ENCODE measurements around the gene DAPK1. TPM values are rescaled to one million over a fixed set of nuclear protein-coding genes. Genes with fewer than 3 reads are reported as not detected.

DAPK1 gene
- total RNA-seq, 2 experiments from 2014 or later, result 0.29 to 0.47 TPM

DNA sequence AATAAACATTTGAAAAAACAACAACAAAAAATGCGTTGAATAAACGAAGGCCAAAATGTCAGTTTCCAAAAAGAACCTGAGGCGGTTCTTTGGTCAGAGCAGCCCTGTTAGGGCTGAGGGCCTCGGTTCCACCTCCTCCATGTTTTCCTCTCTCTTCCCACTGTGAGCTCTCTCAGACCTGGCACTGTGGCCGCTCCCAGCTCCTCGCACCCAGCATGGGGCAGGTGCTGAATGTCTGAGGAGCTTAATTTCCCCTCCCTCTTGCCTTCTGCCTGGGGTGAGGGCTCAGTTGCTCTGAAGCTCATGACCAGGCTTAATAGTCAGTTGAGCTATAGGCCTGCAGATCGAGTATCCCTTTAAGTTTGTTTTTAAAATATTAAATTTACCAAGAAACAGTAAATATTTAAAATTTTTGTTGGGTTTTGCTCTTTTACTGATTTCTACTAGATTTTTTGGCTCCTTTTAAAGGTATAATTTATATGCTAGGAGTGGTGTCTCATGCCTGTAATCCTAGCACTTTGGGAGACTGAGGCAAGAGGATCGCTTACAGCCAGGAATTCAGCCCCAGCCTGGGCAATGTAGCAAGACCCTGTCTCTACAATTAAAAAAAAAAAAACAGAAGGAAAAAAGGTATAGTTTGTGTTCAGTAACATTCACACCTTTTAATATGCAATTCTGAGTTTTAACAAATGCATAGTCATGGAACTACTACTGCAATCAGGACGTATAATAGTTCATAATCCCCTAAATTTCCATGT lies 28.1 kb downstream of the DAPK1 start:
- POLR2A ChIA-PET, result no interaction called here
- ATAC-seq (no peak), DNase-seq (no peak)
- H3K4me3 Mint-ChIP-seq, result no peak overlapping the region
- no peaks in the 10 kb centered on the region for H3K9me3 Mint-ChIP-seq (ENCODE audit: insufficient read depth)
- H3K27ac Mint-ChIP-seq, result no peak overlapping the region
- no peaks in the 10 kb centered on the region for H3K27me3 Mint-ChIP-seq (ENCODE audit: low read depth)
- CTCF ChIA-PET, result no interaction called here
- no peaks in the 10 kb centered on the region for H3K36me3 Mint-ChIP-seq (ENCODE audit: low read depth)
- no peaks in the 10 kb centered on the region for H3K4me1 Mint-ChIP-seq (ENCODE audit: low read depth)

DNA sequence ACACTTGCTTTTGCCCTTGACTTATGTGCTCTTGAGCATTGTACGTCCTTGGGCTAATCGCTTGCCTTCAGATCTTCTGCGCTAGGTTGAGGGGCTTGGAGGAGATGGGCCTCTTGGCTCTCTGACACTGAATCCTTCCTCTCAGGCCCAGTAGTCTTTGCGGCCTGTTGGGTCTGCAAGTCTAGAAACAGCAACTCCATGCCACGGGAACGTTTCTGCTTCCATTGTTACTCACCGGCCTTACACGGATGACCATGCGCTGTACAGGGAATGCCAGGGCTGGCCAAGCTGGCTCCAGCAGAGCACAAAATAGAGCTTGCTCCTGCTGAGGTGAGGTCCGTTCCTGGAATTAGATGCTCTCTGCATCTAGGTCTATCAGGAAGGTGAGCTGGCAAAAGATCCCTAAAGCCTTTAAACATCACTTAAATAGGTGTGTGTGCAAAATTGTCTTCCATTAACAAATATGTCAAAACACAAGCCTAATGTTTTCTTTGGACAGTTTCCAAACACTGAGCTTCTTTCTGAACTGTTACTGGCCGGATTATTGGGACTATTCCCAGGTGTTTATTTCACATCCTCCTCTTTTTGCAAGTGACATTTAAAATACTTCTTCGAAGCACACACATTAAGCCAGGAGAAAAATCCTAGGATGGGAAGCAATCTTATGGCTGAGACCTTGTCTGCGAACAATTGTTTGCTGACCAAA lies 29.7 kb downstream of the DAPK1 start:
- no peaks in the 10 kb centered on the region for H3K4me1 Mint-ChIP-seq (ENCODE audit: low read depth)
- ChIA-PET CTCF (no interaction called here), POLR2A (no interaction called here)
- no peak overlapping the region for H3K27ac Mint-ChIP-seq
- DNase-seq, result no peak
- H3K4me3 Mint-ChIP-seq, result no peak overlapping the region
- H3K36me3 Mint-ChIP-seq (ENCODE audit: low read depth), result no peaks in the 10 kb centered on the region
- ATAC-seq, result no peak
- H3K9me3 Mint-ChIP-seq (ENCODE audit: insufficient read depth), result no peaks in the 10 kb centered on the region
- H3K27me3 Mint-ChIP-seq (ENCODE audit: low read depth), result no peaks in the 10 kb centered on the region

DNA sequence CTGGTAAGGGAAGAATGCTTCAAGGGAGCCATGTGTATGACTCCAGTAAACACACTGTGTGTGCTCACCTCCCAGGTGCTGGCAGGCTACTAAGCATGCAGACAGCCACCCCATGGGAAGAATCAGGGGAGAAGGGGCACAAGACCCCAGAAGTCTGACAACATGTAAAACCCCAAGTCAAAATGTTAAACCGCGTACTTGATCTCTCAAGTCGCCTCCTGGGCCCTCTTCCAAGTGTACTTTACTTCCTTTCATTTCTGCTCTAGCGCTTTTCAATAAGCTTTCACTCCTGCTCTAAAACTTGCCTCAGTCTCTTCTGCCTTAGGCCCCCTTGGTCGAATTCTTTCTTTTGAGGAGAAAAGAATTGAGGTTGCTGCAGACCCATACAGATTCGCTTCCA lies 31.3 kb downstream of the DAPK1 start:
- ChIA-PET CTCF (no interaction called here), POLR2A (no interaction called here)
- Mint-ChIP-seq H3K4me1 (ENCODE audit: low read depth) (no peaks in the 10 kb centered on the region), H3K27ac (no peak overlapping the region), H3K27me3 (ENCODE audit: low read depth) (no peaks in the 10 kb centered on the region), H3K9me3 (ENCODE audit: insufficient read depth) (no peaks in the 10 kb centered on the region), H3K36me3 (ENCODE audit: low read depth) (no peaks in the 10 kb centered on the region), H3K4me3 (no peak overlapping the region)
- no peak for ATAC-seq
- DNase-seq, result no peak

DNA sequence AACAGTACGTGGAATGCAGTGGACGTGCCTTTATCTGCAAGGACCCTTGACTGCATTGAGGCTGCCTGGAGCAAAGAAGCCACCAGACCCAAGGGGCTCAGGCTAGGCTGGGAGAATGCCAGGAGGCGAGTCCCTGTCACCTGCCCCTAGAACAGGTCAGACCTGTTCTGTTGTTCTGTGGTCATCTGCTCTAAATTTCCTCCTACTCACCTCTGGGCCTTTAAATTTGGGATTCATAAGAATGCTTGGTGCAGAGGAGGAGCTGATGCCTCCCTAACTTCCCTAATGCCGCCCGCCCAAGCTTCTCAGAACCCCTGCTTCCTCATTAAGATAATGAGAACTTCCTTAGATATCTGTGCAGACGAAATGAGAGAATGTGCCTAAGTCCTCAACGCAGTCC lies 32.0 kb downstream of the DAPK1 start:
- ATAC-seq, result no peak
- H3K36me3 Mint-ChIP-seq (ENCODE audit: low read depth), result no peaks in the 10 kb centered on the region
- no peak overlapping the region for H3K27ac Mint-ChIP-seq
- ChIA-PET POLR2A (no interaction called here), CTCF (interaction anchor here (0.7 kb wide), 1 partner anchor 587 kb away, joined by 3 read pairs; no protein-coding TSS in a partner anchor)
- H3K27me3 Mint-ChIP-seq (ENCODE audit: low read depth), result no peaks in the 10 kb centered on the region
- no peak for DNase-seq
- no peak overlapping the region for H3K4me3 Mint-ChIP-seq
- no peaks in the 10 kb centered on the region for H3K9me3 Mint-ChIP-seq (ENCODE audit: insufficient read depth)
- H3K4me1 Mint-ChIP-seq (ENCODE audit: low read depth), result no peaks in the 10 kb centered on the region

DNA sequence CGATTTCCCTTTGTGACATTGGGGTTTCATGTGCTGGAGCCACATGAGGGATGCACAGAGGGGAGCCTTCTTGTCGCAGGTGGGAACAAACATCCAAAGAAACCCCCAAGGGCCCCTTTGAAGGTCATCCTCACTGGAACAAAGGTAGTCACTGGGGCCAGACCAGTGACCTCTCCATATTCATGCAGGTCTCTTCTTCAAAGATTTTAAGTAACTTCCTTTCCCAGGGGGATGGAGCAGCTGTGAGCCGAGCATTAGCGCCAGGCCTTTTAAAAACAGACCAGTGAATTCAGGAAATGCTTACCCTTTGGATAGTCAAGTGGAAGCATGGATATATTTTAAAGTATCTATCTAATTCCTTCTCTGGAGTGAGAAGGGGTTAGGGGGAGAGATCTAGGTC lies 33.0 kb downstream of the DAPK1 start:
- no peak overlapping the region for H3K4me3 Mint-ChIP-seq
- no peak overlapping the region for H3K27ac Mint-ChIP-seq
- ATAC-seq, result no peak
- H3K4me1 Mint-ChIP-seq (ENCODE audit: low read depth), result no peaks in the 10 kb centered on the region
- no peaks in the 10 kb centered on the region for H3K9me3 Mint-ChIP-seq (ENCODE audit: insufficient read depth)
- no peaks in the 10 kb centered on the region for H3K36me3 Mint-ChIP-seq (ENCODE audit: low read depth)
- no peaks in the 10 kb centered on the region for H3K27me3 Mint-ChIP-seq (ENCODE audit: low read depth)
- DNase-seq, result no peak
- ChIA-PET CTCF (no interaction called here), POLR2A (no interaction called here)

DNA sequence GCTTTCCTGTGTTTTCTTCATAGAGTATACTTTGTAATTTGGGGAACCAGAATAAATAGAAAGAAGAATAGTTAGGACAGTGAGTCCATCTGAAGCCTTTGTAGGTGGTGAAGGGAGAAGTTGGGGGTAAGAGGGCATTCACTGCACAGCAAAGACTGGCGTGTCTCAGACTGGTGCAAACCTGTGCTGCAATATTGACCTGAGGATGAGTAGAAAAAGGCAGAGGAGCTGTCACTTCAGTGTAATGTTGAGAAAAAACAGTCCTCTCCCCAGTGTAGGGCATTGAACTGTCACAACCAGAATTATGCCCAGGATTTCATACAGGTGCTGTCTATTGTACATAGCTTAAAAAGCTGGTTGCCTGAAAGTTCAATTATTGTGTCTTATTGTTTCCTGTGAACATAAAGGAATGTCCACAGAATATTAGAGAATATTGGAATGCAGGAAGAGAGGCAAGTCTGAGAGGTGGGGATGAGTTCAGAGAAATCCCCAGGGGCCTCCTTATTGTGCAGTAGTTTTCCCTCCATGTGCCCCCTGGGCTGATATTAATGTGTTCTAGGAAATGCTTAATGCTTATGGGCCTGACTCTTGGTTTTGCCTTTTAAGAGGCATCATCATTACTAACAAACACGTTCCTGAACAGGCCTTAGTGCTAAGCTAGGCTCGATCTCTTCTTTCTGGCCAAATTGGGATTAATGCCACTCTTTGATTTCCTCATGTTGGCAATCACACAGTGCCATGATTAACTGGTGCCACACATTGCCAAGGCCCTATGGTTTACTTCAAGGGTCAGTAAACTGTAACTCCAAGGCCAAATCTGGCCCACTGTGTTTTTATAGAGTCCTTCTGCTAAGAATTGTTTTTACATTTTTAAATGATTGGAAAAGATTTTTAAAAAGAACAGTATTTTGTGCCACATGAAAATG lies 34.0 kb downstream of the DAPK1 start:
- DNase-seq (no peak), ATAC-seq (no peak)
- Mint-ChIP-seq H3K4me1 (ENCODE audit: low read depth) (peaks cover 2% of the 10 kb centered on the region), H3K9me3 (ENCODE audit: insufficient read depth) (no peaks in the 10 kb centered on the region), H3K4me3 (no peak overlapping the region), H3K27ac (no peak overlapping the region), H3K36me3 (ENCODE audit: low read depth) (no peaks in the 10 kb centered on the region), H3K27me3 (ENCODE audit: low read depth) (no peaks in the 10 kb centered on the region)
- POLR2A ChIA-PET, result no interaction called here
- CTCF ChIA-PET, result no interaction called here

DNA sequence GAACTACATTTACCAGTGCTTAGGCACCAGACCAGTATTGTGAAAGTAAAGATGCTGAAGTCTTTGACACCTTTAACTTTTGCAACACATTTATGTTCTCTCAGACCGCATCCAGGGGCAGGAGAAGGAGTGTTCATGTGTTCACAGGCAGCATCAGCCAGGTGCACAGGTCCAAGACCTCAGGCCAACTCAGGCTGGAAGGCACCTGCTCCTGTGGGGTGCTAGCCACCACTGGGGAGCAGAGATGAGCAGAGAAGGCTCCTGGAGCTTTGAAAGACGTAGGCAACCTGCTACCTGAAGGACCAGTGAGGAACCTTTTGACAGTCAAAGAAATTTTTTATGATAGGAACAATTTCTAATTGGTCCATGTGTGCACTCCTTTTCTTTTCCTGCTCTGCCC lies 35.6 kb downstream of the DAPK1 start:
- no peaks in the 10 kb centered on the region for H3K27me3 Mint-ChIP-seq (ENCODE audit: low read depth)
- DNase-seq (no peak), ATAC-seq (no peak)
- no peaks in the 10 kb centered on the region for H3K36me3 Mint-ChIP-seq (ENCODE audit: low read depth)
- ChIA-PET CTCF (no interaction called here), POLR2A (no interaction called here)
- no peaks in the 10 kb centered on the region for H3K9me3 Mint-ChIP-seq (ENCODE audit: insufficient read depth)
- peaks cover 2% of the 10 kb centered on the region for H3K4me1 Mint-ChIP-seq (ENCODE audit: low read depth)
- no peak overlapping the region for H3K27ac Mint-ChIP-seq
- H3K4me3 Mint-ChIP-seq, result no peak overlapping the region

DNA sequence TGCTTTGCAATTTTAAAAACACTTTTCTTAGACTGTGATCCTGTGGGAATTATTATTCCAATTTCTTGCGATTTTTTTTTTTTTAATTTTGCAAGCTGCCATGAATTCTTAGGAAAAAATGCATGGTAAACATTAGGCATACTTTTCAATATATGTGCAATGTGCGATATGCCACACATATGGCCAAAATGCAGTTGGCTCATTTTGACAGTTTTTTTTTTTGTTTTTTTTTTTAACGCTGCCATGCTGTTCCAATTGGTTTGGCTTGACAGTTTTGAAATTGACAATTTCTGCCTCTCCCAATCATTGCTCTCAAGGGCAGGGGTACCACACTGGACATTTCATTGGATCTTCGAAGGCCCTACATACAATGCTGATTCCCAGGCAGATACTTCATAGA lies 36.4 kb downstream of the DAPK1 start:
- Mint-ChIP-seq H3K36me3 (ENCODE audit: low read depth) (no peaks in the 10 kb centered on the region), H3K4me3 (no peak overlapping the region), H3K4me1 (ENCODE audit: low read depth) (peaks cover 2% of the 10 kb centered on the region), H3K27ac (no peak overlapping the region), H3K9me3 (ENCODE audit: insufficient read depth) (no peaks in the 10 kb centered on the region), H3K27me3 (ENCODE audit: low read depth) (no peaks in the 10 kb centered on the region)
- ATAC-seq, result no peak
- DNase-seq, result no peak
- CTCF ChIA-PET, result no interaction called here
- POLR2A ChIA-PET, result no interaction called here

DNA sequence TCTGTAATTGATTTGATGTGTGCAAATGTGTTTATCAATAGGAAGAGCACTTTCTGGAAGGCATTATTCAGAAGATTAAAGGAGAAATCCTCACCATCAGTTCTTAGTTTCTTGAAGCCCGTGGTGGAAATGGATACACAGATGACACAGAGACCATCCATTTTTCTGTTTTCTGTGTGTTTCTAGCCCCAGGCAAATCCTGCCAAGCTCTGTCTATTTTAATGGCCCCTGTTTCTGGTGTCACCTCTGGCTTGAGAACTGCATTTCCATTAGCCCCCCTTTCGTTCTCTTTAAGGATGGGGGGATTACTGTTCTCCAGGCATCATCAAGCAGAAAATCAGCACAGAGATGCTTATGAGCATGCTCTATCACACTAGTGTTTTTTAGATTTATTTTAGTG lies 37.3 kb downstream of the DAPK1 start:
- ChIA-PET CTCF (no interaction called here), POLR2A (no interaction called here)
- no peaks in the 10 kb centered on the region for H3K27me3 Mint-ChIP-seq (ENCODE audit: low read depth)
- peaks cover 2% of the 10 kb centered on the region for H3K4me1 Mint-ChIP-seq (ENCODE audit: low read depth)
- H3K9me3 Mint-ChIP-seq (ENCODE audit: insufficient read depth), result no peaks in the 10 kb centered on the region
- no peak for ATAC-seq
- H3K36me3 Mint-ChIP-seq (ENCODE audit: low read depth), result no peaks in the 10 kb centered on the region
- no peak overlapping the region for H3K4me3 Mint-ChIP-seq
- H3K27ac Mint-ChIP-seq, result no peak overlapping the region
- DNase-seq, result no peak

DNA sequence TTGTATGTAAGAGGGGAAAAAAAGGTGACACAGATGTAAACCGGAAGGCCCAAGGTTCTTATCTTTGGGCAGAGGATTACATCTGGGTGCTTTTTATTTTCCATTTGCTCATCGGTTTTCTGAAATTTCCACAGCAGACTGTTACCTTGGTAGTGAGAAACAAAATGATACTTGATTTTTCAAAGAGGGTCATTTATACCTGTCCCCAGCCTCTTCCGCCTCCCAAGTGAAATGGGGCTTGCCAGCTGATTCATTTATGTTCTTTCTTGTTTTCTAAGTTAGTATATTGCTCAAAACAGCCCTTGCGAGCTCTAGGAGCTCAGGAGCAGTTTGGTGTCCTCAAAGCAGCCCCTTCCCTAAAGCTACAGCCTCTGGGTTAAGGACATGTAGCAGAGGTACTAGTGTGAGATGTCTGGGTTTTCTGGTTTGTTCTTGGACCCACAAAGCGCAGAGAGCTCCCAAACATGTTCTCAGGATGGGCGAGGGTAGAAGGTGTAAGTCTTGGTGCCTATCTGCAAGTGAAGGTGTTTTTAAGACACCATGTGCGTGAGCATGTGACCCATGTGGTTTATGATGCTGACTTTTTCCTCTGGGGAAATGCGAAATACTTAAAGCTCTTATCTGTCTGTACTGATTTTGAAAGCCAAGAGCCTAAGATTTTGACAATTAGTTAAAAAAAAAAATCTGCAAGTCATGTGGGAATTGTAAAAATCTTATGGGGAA lies 38.3 kb downstream of the DAPK1 start:
- CTCF ChIA-PET, result no interaction called here
- Mint-ChIP-seq H3K36me3 (ENCODE audit: low read depth) (no peaks in the 10 kb centered on the region), H3K4me3 (no peak overlapping the region)

DNA sequence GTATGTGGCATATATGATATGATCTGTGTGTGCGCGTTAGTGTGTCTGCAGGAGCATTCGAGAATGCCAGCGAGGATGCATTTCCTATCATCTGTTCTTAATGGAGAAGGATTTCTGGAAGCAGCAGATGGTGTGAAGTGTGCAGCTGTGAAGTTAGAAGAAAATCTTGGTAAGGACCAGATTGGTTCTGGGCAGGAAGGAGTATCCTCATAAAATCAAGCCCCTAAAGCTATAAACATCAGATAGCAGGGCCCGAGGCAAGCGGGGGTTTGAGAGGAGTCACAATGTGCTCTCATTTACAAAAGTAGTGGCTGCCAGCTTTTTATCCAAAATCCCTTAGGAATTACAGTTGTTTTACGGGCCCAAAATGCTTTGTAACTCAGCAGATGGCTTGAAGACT lies 40.0 kb downstream of the DAPK1 start:
- Mint-ChIP-seq H3K27me3 (ENCODE audit: low read depth) (no peaks in the 10 kb centered on the region), H3K27ac (no peak overlapping the region), H3K36me3 (ENCODE audit: low read depth) (no peaks in the 10 kb centered on the region), H3K9me3 (ENCODE audit: insufficient read depth) (no peaks in the 10 kb centered on the region), H3K4me3 (no peak overlapping the region), H3K4me1 (ENCODE audit: low read depth) (peaks cover 2% of the 10 kb centered on the region)
- no peak for DNase-seq
- ChIA-PET CTCF (interaction anchor here (1.2 kb wide), 1 partner anchor 125 kb away, joined by 3 read pairs; no protein-coding TSS in a partner anchor), POLR2A (no interaction called here)
- ATAC-seq, result no peak

More for the DNA sequence above, 38.3 kb downstream of the DAPK1 start:
- H3K9me3 Mint-ChIP-seq (ENCODE audit: insufficient read depth), result no peaks in the 10 kb centered on the region
- no peak for DNase-seq
- peaks cover 2% of the 10 kb centered on the region for H3K4me1 Mint-ChIP-seq (ENCODE audit: low read depth)
- POLR2A ChIA-PET, result no interaction called here
- no peak overlapping the region for H3K27ac Mint-ChIP-seq
- H3K27me3 Mint-ChIP-seq (ENCODE audit: low read depth), result no peaks in the 10 kb centered on the region
- ATAC-seq, result no peak
